GM21717 (cell line): Measurements from ENCODE around the gene NOX3.
A peak's percentile ranks its signal among the peaks of the same experiment; 100 is the strongest.
"Not testable (repeated sequence)": the region's sequence is repeated elsewhere in the genome, so short reads cannot be mapped to it uniquely, and the experiment has no call there.

Experiments used
- ATAC-seq: cut with Tn5 transposase; IDR thresholded peaks from one replicate; pipeline ENCODE4 v1.9.1; 2021; ENCODE audit warnings: mild to moderate bottlenecking, moderate library complexity; ENCODE audit not compliant: unreplicated experiment

Gene NOX3, protein sequence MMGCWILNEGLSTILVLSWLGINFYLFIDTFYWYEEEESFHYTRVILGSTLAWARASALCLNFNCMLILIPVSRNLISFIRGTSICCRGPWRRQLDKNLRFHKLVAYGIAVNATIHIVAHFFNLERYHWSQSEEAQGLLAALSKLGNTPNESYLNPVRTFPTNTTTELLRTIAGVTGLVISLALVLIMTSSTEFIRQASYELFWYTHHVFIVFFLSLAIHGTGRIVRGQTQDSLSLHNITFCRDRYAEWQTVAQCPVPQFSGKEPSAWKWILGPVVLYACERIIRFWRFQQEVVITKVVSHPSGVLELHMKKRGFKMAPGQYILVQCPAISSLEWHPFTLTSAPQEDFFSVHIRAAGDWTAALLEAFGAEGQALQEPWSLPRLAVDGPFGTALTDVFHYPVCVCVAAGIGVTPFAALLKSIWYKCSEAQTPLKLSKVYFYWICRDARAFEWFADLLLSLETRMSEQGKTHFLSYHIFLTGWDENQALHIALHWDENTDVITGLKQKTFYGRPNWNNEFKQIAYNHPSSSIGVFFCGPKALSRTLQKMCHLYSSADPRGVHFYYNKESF

DNA sequence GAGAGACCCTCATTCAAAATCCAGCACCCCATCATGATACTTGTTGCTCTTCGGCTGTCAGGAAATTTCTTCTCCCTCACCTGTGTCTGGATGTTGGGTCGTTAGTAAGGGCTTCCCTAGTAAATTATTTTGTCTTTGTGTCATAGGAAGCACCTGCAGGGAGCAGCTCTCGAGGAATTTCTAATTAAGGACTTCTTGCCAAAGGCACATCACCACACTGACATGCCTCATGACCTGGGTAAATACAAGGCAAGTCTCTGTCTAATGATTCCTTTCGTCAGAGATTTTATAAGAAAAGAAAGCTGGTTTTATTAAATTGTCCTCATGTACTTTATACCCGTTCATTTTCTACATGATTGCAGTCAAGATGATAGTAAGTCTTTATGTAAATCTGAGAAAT, at the start of gene NOX3:
NOX3 (minus strand) TSS at position 74 of the 400 bp plus-strand sequence; CDS start at position 35, 39 bp downstream.
- ATAC-seq, result no peak

DNA sequence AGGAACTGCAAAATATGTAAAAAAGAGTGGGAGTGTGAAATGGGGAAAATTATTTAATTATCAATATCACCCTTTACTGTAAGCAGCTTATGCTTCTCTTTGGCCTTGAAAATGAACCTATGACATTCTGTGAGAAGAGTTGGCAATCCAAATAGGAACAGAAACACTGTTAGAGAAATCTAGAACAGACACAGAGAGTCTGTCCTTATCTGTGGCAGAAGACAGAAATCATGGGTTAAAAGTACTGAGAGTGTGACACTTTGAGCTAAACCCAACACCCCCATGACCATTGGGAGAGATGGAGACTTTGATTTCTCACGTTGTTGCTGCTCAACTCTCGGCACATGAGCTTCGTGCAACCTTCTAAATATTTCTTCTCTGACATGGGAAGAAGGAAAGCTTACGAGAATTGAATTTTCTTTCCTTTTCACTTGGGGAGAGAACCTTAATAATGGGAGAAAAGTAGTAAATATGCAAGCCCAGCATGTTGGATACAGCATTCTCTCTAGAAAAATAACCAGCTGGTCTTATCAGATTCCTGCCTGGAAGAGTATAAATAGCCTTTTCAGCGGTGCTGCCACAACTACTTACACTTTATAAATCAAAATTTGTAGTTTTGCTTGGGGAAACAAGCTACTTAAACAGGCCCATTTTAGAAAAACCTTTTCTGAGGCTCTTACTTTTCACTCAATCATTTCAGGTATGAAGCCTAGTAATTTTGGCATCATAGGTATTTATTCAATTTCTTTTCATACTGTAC, 49.4 kb upstream of the NOX3 start:
- no peak for ATAC-seq

DNA sequence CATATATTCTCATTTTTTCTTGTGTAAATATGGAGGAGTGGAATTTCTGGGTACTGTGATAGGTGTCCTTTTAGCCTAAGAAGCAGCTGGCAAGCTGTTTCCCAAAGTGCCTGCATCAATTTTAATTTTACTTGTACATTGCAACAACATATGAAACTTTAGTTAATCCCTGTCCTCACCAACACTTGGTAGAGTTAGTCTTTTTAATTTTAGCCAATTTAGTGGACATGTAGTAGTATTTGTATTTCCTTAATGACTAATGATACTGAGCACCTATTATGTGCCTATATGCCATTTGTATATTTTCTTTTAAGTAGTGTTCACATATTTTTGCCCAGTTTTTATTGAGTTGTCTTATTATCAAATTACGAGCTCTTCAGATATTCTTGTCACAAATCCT, 46.8 kb upstream of the NOX3 start:
- ATAC-seq, result no peak

DNA sequence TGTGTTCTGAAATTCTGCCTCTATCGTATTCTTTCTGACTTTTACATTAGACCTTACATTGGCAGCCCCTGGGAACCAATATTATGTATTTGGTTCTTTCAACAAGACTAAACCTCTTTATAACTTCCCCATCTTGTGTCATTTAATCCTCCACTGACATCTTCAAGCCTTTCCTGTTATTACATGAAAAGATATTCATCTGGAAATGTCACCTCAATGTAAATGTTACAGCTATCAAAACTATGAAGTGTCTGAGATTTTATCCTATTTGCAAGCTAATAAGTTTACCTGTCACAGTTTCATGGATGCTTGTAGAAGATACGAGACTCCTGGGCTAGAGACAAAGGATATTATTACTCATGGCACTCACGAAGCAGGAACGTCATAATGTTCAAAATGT, 43.9 kb upstream of the NOX3 start:
- ATAC-seq, result no peak

DNA sequence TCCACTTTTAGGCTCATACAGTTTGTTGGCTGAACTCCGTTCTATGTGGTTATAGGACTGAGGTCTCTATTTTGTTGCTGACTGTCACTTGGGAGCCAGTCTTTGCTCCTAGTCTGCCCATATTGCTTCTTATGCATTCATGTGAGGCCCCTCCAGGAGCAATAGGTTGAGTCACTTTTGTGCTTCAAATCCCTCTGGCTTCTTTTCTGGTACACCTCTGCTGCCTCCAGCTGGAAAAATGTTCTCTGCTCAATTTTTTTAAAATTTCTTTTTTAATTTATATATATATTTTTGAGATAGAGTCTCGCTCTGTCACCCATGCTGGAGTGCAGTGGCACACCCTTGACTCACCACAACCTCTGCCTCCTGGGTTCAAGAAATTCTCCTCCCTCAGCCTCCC, 42.7 kb upstream of the NOX3 start:
- no peak for ATAC-seq

DNA sequence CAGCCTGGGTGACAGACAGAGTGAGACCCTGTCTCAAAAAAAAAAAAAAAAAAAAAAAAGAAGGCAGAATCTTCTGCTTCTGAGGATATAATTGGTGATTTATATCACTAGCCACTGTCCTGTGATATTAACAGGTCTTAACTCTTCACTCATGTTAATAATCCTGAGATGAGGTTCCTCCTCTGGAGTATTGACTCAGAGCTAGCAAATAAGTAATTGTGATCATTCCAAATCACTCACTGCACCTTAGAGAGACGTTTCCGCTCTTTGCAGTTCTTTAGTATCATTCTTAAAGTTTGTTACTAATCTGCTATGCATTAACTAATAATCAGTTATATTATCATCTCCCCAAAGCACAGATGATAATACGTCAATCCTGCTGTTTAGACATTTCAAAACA, 41.6 kb upstream of the NOX3 start:
- no peak for ATAC-seq

DNA sequence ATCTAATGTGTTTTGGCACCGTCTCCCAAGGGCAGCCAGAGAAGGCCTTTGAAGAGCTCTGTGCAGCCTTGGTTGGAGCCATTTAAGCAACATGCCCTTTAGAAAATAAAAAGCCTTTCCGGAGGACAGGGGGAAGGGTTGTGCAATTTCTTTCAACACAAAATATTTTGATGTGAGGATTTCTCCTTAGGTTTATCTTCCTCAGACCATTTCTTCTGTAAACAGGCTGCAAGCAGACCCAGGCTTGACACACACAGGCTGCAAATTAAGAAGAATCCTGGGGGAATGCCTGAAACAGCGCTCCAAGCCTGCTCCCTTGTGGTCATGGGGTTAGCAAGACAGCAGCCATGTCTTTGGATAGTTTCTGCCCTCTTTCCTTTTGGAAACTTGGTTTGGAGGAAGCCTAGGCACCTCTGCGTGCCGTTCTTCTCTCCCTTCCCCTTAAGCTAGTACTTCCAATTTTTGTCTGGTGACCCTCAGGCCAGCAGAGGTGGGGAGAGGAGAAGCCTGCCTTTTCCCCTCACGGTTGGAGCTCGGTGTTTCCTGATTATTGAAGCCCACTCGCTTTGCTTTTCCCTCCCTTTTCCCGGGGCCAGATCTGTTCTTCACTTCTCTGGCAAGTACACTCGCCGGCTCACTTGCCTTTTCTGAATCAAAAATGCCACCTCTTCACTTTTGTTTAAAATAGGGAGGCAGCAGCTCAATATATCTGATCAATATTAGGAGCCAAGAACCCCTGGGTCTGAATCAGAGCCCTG, 39.6 kb upstream of the NOX3 start:
- ATAC-seq, result no peak

DNA sequence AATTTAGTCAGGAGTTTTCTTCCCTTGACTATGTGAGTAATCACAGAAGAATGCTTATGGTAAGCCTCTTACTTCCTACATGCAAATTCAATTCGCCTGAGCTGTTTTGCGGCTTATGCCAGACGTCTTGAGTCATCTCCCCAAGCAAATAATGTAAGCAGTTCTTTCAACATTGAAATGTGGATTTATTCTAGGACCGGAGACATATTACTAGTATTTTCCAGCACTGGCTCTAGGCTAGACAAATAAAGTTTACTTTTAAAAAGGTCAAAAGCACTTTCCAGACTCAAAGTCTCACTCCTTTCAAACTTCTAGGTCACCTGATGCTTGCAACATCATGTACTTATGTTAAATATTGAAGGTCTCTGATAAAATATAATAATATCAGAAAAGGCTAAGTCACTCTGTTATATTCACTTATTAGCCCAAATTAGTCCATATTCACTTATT, 38.1 kb upstream of the NOX3 start:
- peak; percentile 96 for ATAC-seq

DNA sequence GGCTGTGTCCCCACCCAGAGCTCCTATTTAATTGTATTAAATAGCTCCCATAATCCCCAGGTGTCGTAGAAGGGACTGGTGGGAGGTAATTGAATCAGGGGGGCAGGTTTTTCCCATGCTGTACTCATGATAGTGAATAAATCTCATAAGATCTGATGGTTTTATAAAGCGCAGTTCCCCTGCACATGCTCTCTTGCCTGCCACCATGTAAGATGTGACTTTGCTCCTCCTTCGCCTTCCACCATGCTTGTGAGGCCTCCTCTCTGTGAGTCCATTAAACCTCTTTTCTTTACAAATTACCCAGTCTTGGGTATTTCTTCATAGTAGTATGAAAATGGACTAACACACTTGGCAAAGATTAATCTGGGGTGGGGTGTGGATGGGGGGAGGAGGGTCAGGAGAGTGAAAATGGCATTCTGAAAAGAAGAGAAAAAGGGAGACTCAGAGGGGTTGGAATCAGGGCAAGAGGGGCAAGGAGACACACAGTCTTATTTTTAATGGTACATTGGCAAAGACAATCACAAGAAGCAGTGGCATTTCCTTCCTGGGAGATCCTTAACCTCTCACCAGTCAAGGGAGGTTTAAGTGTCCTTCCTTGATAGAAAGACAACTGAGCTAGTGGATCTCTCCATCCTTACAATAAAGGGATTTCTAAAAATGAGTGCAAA, 37.5 kb upstream of the NOX3 start:
- peak; percentile 33 for ATAC-seq

DNA sequence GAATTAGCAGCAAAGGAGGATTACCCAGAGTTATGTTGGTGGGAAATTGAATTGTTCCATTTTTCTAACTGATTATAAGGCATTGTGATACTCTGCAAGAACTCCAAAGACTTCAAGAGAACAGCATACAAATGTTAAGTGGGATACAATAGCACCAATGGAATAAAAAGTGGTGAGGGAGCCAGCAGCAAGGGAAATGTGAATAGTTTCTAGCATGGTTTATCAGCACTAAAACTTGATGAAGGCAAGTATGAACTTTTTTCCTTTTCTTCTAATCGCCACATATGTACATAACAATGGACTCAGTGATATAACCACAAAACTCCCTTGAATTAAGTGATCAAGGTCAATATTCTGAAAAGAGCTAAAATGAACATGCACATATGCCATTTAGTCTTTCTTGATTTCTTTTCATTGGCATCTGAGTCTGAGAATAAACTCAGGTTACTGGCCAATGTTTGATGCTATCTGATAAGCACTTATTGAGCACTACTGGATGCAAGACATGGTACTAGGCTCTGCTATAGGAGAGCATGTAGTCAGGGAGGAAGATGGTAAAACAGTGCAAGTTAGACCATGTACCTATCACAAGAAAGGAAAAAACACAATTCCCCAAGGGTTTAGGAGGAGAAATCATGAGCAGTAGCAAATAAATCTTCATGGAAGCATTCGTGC, 36.6 kb upstream of the NOX3 start:
- no peak for ATAC-seq

DNA sequence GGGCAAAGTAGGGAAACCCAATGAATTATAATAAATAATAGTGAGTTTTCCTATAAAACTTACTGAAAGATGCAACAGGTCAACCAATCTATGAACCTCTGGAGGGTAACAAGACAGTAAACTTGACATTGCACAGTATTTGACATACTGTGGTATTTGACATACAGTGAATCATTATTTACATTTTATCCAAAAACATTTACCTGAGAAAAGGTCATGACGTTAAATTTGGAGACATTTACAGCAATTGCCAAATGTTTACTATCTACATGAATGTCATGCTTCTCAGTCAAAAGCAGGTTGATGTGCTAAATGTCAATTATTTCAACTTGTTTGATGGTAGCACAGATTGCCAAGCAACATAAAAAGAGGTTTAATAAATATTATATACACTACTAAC, 35.8 kb upstream of the NOX3 start:
- no peak for ATAC-seq

DNA sequence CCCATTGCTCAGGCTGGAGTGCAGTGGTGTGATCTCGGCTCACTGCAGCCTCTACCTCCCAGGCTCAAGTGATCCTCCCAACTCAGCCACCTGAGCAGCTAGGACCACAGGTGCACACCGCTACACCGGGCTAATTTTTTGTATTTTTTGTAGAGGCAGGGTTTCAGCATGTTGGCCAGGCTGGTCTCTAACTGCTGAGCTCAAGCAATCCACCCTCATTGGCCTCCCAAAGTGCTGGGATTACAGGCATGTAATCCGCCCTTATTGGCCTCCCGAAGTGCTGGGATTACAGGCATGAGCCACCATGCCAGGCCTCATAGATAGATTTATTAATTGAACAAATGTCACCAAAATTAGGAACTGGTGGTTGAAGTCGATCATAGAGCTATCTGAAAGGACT, 32.6 kb upstream of the NOX3 start:
- not testable (repeated sequence) for ATAC-seq

DNA sequence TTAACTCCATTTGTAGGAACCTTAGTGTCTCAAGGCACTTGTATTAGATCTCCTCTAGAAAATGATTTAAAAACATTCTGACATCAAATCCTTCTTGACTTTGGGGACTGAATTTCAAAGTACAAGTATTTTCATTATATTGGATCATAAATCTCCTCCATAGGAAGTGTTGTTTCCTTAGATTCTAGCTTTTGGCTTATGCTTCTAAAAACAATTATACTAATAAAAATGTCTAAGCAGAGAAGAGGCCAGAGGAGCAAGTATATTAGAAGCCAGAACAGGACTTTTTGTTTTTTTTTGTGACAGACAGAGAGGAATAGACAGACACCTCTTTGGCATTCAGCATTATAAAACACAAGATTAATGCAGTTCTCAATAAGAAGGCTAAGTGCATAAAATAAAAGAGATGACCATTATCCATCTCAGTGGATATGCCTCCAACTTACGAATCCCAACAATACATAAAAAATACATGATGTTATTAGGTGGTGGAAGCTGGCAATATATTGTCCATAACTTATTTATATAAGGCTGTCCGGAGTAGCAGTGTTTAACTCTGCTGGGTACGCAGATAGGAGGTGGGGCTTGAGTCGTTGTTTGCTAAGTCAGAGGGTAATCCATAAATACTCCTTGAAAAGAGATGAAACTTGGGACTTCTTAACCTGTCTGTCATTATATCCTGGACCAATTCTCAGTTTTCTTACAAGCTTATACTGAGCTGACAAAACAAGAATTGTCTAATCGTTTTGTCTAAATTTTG, 31.9 kb upstream of the NOX3 start:
- no peak for ATAC-seq

DNA sequence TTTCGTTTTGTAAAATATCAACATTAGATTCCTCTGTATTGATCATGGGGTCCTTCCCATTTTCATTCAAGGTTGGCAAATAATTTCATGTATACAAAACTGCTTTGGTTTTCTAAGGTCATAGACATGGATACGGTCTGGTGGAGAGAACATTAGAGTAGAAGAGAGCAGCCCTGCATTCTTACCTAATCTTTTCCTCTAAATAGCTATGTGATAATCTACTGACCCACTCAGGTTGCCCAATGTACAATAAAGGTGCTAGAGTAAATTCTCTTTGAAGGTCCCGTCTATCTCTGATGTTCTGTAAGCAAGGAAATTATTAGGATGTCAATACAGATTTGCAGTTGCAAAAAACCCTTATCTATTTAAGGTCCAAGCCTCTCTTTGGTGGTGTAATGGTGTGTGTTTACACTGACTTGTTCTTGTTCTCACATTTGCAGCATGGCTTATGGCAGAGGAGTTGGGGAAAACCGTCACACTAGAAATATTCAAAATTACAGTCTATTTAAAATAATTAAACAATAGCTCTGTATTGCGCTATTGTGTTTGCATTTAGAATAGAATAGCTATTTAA, 31.2 kb upstream of the NOX3 start:
- no peak for ATAC-seq

DNA sequence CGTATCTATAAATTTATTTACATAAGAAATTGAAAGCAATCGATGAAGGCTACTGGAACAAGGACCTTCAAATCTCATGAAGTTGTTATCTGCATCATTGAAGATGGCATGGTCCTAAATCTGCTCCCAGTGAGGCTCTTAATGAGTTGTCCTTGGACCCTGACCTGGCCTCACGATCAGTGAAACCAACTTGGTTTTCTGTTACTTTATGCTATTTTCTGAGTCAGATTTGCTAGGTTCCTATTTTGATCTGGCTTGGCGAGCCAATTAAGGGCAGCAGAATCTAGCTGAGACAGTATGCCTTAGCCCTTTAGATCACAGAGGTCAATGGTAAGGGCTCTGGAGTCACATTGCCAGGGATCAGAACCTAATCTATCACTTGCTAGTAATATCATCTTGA, 30.1 kb upstream of the NOX3 start:
- no peak for ATAC-seq

DNA sequence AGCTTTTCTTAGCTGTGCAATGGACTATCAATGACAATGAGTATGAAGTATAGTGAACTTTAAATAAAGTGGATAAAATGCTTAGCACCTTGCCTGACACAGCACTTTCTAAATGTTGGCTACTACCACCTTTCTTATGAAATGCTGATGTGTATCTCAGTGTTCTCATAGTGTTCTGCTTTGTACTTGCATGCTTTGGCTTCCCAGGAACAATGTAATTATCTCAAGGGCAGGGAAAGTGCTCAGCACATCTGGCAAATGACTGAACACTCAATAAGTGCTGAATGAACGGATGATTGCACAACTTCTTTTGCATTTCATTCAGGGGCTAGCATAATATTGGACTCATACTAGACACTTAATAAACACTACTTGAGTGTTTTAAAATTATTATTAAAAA, 28.2 kb upstream of the NOX3 start:
- ATAC-seq, result no peak

DNA sequence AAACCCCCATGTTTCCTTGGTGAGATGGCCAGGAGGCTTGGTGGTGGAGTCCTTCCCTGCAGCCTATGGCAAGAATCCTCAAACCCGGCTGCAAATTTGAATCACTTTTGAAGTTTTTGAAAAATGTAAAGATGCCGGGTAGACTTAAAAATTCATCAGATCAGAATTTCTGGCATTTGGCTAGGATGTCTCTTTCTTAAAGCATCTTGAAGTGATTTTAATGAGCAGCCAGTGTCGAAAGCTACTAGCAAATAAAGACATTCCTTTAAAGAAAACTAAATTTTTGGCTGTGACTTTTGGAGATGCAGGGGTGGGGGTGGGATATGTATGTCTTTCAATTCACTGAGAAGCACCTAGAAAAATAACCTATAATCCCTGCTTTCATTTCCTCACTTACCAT, 25.6 kb upstream of the NOX3 start:
- ATAC-seq, result no peak

DNA sequence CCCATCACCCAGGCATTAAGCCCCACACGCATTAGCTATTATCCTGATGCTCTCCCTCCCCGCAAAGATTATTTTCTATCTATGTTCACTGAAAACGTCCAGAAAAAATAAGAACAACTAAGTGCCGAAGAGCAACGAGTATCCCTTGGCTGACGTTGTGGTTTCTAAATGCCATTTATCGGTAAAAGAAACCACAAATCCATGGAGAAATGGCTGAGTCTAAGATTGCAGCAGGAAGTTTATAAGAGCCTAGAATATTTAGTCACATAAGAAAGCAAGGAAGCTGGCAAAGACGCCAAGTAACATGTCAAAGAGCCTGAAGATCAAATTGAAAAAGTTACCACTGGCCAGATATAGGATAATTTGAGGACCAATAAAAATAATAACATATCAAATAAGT, 18.1 kb upstream of the NOX3 start:
- no peak for ATAC-seq

DNA sequence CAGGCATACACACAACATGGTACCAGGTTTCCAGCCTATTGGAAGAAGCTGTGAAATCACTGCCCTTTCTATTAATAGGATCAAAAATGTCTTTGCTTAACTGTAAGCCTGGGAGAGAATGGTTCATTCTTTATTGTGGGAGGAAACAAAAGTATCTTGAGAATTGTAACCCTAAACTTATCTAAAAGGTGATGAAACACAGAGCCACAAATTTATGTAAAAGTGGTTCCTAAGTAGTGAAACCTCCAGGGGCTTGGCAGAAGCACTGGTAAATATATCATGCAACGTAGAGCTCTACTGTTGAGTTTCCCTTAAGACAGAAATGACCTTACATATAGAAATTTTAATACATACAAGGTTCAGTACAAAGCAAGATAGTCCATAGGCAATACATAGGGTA, 17.2 kb upstream of the NOX3 start:
- ATAC-seq, result no peak
